BJ (cell line): Measurements from ENCODE around the gene PPP4R4. TPM values are rescaled to one million over a fixed set of nuclear protein-coding genes. Genes with fewer than 3 reads are reported as not detected.

Source experiments
- CTCF ChIA-PET: fragments of 350-600 bp; formaldehyde crosslinking; extraction: SDS; loops from one replicate; lab custom pipeline; 2021; ENCODE audit warnings: antibody characterized with exemption, inconsistent platforms; lab: Yijun Ruan, JAX
- POLR2A ChIA-PET: fragments of 300-600 bp; sonication (Branson Sonifier 250); formaldehyde crosslinking; extraction: SDS; loops from one replicate; lab custom pipeline; 2021; ENCODE audit warnings: antibody characterized with exemption; lab: Charles Lee
- DNase-seq: peaks from one replicate; pipeline ENCODE4 v3.0.0-alpha.2; 2011; ENCODE audit warnings: low read depth
- H3K27me3 ChIP-seq: 2 replicates; pipeline ENCODE4 v1.6.0; 2011; ENCODE audit warnings: low read length; ENCODE audit not compliant: control insufficient read depth, insufficient read depth
- H3K36me3 ChIP-seq: 2 replicates; pipeline ENCODE4 v1.5.1; 2011; ENCODE audit warnings: low read length; ENCODE audit not compliant: control insufficient read depth, insufficient read depth
- H3K4me3 ChIP-seq: 2 replicates; pipeline ENCODE4 v1.5.1; 2011; ENCODE audit warnings: low read depth, mild to moderate bottlenecking, control low read depth, low read length
- polyA plus RNA-seq: library from polyadenylated mRNA; depleted of rRNA; stranded (reverse); fragments of >200 nt; gene quantifications from 2 replicates; pipeline ENCODE4 v1.2.3, GENCODE V29; 2011
- TF ChIP-seq, protein P1 (sequence below): IDR thresholded peaks from 2 replicates; pipeline ENCODE4 v1.5.1; 2011; ENCODE audit warnings: low read depth, mild to moderate bottlenecking, control low read depth, inconsistent platforms, low read length, moderate library complexity; ENCODE audit not compliant: insufficient read depth

Gene PPP4R4
- polyA plus RNA-seq, 1 experiment: 0.37 TPM

DNA sequence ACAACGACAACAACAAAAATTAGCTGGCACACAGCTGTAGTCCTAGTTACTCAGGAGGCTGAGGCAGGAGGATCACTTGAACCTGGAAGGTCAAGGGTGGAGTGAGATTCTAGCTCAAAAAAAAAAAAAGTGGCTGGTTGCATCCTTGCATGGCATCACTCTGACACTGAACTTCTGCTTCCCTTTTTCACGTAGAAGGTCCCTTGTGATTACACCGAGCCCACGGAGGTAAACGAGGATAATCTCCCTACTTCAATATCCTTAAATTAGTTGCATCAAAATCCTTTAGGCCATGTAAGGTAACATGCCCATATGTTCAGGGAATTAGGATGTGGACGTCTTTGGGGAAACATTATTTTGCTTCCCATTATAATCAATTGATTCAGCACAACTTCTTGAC, 4.0 kb upstream of the PPP4R4 start:
- no peak overlapping the region for H3K4me3 ChIP-seq
- no peaks in the 10 kb centered on the region for H3K36me3 ChIP-seq
- no peak for DNase-seq
- TF ChIP-seq, protein P1, sequence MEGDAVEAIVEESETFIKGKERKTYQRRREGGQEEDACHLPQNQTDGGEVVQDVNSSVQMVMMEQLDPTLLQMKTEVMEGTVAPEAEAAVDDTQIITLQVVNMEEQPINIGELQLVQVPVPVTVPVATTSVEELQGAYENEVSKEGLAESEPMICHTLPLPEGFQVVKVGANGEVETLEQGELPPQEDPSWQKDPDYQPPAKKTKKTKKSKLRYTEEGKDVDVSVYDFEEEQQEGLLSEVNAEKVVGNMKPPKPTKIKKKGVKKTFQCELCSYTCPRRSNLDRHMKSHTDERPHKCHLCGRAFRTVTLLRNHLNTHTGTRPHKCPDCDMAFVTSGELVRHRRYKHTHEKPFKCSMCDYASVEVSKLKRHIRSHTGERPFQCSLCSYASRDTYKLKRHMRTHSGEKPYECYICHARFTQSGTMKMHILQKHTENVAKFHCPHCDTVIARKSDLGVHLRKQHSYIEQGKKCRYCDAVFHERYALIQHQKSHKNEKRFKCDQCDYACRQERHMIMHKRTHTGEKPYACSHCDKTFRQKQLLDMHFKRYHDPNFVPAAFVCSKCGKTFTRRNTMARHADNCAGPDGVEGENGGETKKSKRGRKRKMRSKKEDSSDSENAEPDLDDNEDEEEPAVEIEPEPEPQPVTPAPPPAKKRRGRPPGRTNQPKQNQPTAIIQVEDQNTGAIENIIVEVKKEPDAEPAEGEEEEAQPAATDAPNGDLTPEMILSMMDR: no peak
- POLR2A ChIA-PET: no interaction called here
- CTCF ChIA-PET: interaction anchor here (0.6 to 2.7 kb wide), 6 partner anchors 9 to 231 kb away, joined by 3 to 9 read pairs (median 4); no protein-coding TSS in a partner anchor
- H3K27me3 ChIP-seq: peaks cover 8% of the 10 kb centered on the region

DNA sequence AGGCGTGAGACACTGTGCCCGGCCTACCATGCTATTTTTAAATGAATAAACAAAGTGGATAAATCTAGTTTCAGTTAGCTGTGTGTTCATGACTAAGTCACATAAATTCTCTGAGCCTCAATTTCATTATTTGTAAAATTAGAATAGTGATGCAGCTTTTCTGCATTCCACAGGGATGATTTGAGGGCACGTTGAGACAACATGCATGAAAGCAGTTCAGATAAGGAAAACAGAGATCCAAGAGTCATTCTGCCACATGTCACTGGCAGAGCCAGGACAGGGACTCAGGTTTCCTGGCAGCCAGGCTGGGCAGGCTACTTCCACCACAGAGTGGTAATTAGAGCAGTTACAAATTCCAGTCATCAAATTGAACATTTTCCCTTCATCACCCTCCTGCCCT, 2.9 kb upstream of the PPP4R4 start:
- TF ChIP-seq, protein P1: no peak
- Histone ChIP-seq H3K36me3 (no peaks in the 10 kb centered on the region), H3K4me3 (no peak overlapping the region), H3K27me3 (peaks cover 7% of the 10 kb centered on the region)
- no peak for DNase-seq
- ChIA-PET POLR2A (no interaction called here), CTCF (interaction anchor here (0.7 to 2.7 kb wide), 4 partner anchors 9 to 232 kb away, joined by 3 to 9 read pairs (median 4); no protein-coding TSS in a partner anchor)

DNA sequence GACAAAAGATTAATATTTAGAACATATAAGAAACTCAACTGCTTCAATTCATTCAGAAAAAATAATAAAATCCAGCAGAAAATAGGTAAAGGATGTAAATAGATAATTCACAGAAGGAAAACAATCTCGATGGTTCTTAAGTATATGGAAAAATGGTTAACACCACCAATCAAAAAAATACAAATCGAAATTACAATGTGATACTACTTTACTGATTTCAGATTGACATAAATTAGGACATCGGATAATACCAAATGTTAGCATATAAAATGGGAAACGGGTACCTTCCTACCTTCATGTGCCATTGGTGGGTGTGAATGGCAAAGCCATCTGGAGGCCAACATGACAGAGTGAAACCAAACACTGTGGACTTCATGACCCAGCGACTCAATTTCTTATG, 1.6 kb upstream of the PPP4R4 start:
- DNase-seq: no peak
- H3K4me3 ChIP-seq: no peak overlapping the region
- CTCF ChIA-PET: no interaction called here
- H3K27me3 ChIP-seq: peaks cover 7% of the 10 kb centered on the region
- no peaks in the 10 kb centered on the region for H3K36me3 ChIP-seq
- TF ChIP-seq, protein P1: no peak
- POLR2A ChIA-PET: interaction anchor here (0.5 kb wide), 1 partner anchor 235 kb away, joined by 3 read pairs; no protein-coding TSS in a partner anchor

DNA sequence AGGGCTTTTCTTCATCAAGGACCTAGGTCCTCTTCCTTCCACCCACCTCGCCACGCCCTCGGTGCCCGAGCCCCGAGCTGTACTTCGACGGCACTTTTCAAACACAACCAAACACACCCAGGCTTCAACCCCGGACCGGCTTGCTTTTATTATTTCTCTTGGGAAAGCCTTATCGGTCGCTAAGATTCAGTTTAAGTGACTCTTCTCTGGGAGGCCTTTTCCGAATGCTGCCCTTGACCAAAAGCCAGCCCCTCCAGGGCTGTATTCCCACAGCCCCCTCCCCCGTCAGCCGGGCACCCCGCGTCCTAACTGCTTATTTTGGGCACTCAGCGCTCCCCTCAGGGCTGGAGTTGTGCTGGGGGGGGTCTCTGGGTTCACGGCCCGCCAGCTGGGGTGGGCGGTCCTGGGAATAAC, 644 bp upstream of the PPP4R4 start:
- Histone ChIP-seq H3K36me3 (no peaks in the 10 kb centered on the region), H3K27me3 (peaks cover 7% of the 10 kb centered on the region), H3K4me3 (peak overlapping the region; percentile 53)
- no peak for DNase-seq
- ChIA-PET CTCF (interaction anchor here (0.8 kb wide), 1 partner anchor 8 kb away, joined by 3 read pairs; no protein-coding TSS in a partner anchor), POLR2A (no interaction called here)
- TF ChIP-seq, protein P1: no peak

DNA sequence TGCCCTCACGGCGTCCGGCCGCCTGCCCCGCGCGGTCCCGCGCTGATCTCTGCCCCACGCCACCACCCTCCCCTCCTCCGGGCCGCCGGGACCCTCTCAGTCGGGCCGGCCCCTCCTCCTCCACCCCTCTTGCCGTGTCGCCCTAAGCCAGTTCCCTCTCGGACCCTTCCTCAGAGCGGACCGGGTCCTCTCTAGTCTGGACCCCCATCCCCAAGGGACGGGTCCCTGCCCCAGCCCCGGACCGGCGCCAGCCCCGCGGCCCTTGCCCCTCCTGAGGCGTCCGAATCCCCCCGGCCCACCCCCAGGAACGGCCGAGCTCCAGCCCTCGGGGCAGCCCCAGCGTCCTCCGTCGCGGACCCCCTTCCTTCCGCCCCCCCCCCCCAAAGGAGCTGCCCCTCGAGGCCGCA, 485 bp downstream of the PPP4R4 start:
- Histone ChIP-seq H3K27me3 (peaks cover 7% of the 10 kb centered on the region), H3K36me3 (no peaks in the 10 kb centered on the region), H3K4me3 (peak overlapping the region; percentile 53)
- CTCF ChIA-PET: interaction anchor here (0.7 to 1.1 kb wide), 2 partner anchors 22 to 138 kb away, joined by 3 read pairs; no protein-coding TSS in a partner anchor
- POLR2A ChIA-PET: no interaction called here
- TF ChIP-seq, protein P1: no peak
- DNase-seq: no peak
